Measurements from ENCODE around the gene FAM210B.

GRCh38 chr20:56378386-56378785 lies 19.6 kb downstream of the FAM210B start:
- TF ChIP-seq, protein P1, sequence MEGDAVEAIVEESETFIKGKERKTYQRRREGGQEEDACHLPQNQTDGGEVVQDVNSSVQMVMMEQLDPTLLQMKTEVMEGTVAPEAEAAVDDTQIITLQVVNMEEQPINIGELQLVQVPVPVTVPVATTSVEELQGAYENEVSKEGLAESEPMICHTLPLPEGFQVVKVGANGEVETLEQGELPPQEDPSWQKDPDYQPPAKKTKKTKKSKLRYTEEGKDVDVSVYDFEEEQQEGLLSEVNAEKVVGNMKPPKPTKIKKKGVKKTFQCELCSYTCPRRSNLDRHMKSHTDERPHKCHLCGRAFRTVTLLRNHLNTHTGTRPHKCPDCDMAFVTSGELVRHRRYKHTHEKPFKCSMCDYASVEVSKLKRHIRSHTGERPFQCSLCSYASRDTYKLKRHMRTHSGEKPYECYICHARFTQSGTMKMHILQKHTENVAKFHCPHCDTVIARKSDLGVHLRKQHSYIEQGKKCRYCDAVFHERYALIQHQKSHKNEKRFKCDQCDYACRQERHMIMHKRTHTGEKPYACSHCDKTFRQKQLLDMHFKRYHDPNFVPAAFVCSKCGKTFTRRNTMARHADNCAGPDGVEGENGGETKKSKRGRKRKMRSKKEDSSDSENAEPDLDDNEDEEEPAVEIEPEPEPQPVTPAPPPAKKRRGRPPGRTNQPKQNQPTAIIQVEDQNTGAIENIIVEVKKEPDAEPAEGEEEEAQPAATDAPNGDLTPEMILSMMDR (conservative IDR thresholded peaks at IDR 0.05 in 1 of 2, IDR thresholded peaks at IDR 0.05 in 1 of 2; ENCODE audit: low read depth in 1 of 2, low read length in 2 of 2), result no peak
- no peak for TF ChIP-seq EZH2 (IDR thresholded peaks at IDR 0.05; ENCODE audit: low read length, missing control alignments)
